ENCODE results near the gene LRRC49.

DNA sequence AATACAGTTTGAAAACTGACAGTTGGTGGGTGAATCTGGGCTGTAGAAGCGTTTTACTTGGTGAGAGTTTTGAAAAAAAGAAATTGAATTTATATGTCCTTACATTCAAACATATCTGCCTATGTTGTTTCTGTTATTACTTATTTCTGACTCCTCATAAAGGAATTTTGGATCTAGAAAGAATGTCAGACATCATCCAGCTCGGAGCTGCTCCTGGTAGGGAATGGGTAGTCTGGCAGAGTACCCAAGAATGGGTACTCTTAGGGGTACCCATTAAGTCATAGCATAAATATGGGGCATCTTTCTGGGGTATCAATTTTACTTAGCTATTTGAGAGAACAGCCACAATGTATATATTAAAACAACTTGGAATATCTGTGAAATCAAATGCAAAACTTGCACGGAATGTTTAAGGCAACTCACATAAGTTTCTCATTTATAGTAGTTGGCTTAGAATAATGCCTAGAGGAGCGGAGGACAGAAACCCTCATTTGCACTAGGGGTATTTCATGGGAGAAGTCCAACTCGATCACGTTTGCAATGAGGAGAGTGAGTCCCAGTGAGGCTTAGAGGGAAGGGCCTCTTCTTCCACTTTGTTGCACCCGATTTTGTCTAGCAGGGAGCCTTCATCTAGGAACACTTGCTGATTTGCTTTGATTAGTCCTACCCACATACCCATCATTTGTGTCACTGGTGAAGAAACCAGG lies 36.3 kb upstream of the LRRC49 start:
- TF ChIP-seq, protein P1, sequence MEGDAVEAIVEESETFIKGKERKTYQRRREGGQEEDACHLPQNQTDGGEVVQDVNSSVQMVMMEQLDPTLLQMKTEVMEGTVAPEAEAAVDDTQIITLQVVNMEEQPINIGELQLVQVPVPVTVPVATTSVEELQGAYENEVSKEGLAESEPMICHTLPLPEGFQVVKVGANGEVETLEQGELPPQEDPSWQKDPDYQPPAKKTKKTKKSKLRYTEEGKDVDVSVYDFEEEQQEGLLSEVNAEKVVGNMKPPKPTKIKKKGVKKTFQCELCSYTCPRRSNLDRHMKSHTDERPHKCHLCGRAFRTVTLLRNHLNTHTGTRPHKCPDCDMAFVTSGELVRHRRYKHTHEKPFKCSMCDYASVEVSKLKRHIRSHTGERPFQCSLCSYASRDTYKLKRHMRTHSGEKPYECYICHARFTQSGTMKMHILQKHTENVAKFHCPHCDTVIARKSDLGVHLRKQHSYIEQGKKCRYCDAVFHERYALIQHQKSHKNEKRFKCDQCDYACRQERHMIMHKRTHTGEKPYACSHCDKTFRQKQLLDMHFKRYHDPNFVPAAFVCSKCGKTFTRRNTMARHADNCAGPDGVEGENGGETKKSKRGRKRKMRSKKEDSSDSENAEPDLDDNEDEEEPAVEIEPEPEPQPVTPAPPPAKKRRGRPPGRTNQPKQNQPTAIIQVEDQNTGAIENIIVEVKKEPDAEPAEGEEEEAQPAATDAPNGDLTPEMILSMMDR (IDR thresholded peaks at IDR 0.05) = no peak
- TF ChIP-seq POLR2A (IDR thresholded peaks at IDR 0.05) = no peak
